HEK293 (cell line): ENCODE measurements around the gene BAD.

Experiments
- CTCF ChIA-PET: fragments of 350-600 bp; formaldehyde crosslinking; extraction: SDS; loops from one replicate; lab custom pipeline; 2021; ENCODE audit warnings: antibody characterized with exemption; lab: Yijun Ruan, JAX
- POLR2A ChIA-PET: fragments of 300-600 bp; formaldehyde crosslinking; extraction: SDS; loops from one replicate; lab custom pipeline; 2020; ENCODE audit warnings: antibody characterized with exemption, inconsistent platforms; lab: Yijun Ruan, JAX
- H3K27ac ChIP-seq: fragments of 200-500 bp; sonication (Bioruptor generic); 2 replicates; pipeline ENCODE4 v1.5.1; 2014; ENCODE audit warnings: low read depth, low read length, control low read depth, inconsistent platforms; ENCODE audit errors: extremely low read depth
- H3K36me3 ChIP-seq, 2 experiments: fragments of 200-500 bp in 1 of 2; sonication (Bioruptor generic) in 1 of 2; 1 replicate in 1 of 2; 2 replicates in 1 of 2; pipeline ENCODE4 v1.5.1; 2014 to 2017; ENCODE audit warnings: inconsistent platforms in 2 of 2, low read length in 2 of 2; ENCODE audit not compliant: control insufficient read depth in 2 of 2, insufficient read depth in 1 of 2
- H3K4me1 ChIP-seq: fragments of 200-500 bp; sonication (Bioruptor generic); 2 replicates; pipeline ENCODE4 v1.5.1; 2014; ENCODE audit warnings: mild to moderate bottlenecking, low read length, inconsistent platforms; ENCODE audit not compliant: control insufficient read depth, insufficient read depth
- H3K4me3 ChIP-seq: 2 replicates; pipeline ENCODE4 v1.5.1; 2011; ENCODE audit warnings: low read depth, mild to moderate bottlenecking, control low read depth, low read length, moderate library complexity
- H3K9me3 ChIP-seq: fragments of 200-500 bp; sonication (Bioruptor generic); 2 replicates; pipeline ENCODE4 v1.5.1; 2014; ENCODE audit warnings: low read depth, low read length, inconsistent platforms; ENCODE audit not compliant: control insufficient read depth, insufficient read depth
- HOXA7 ChIP-seq: sonication (generic); formaldehyde crosslinking; IDR thresholded peaks from 2 replicates; pipeline ENCODE4 v1.8.1; 2022; ENCODE audit warnings: missing genetic modification reagents, borderline replicate concordance
- IKZF3 ChIP-seq: fragments of 450-650 bp; IDR thresholded peaks from 2 replicates; pipeline ENCODE4 v1.5.0; 2018; ENCODE audit warnings: missing biosample characterization, mild to moderate bottlenecking, missing genetic modification characterization, moderate library complexity
- KLF9 ChIP-seq: fragments of 450-650 bp; formaldehyde crosslinking; IDR thresholded peaks from 2 replicates; pipeline ENCODE4 v1.5.1; 2016; ENCODE audit warnings: missing biosample characterization, missing genetic modification characterization, low read depth
- PRDM1 ChIP-seq: fragments of 450-650 bp; formaldehyde crosslinking; IDR thresholded peaks from 2 replicates; pipeline ENCODE4; 2016; ENCODE audit warnings: missing biosample characterization, missing genetic modification characterization
- REPIN1 ChIP-seq: fragments of 450-650 bp; formaldehyde crosslinking; IDR thresholded peaks from 2 replicates; pipeline ENCODE4 v1.5.1; 2017; ENCODE audit warnings: missing biosample characterization, missing genetic modification characterization, low read depth
- SETDB1 ChIP-seq: IDR thresholded peaks from one replicate; pipeline ENCODE4 v1.6.1; 2017; ENCODE audit warnings: mild to moderate bottlenecking, low read length, moderate library complexity, mixed read lengths; ENCODE audit not compliant: insufficient read length
- SP3 ChIP-seq: fragments of 450-650 bp; formaldehyde crosslinking; IDR thresholded peaks from 2 replicates; pipeline ENCODE4 v1.5.1; 2016; ENCODE audit warnings: missing biosample characterization, missing genetic modification characterization
- WT1 ChIP-seq: fragments of 450-650 bp; formaldehyde crosslinking; IDR thresholded peaks from 2 replicates; pipeline ENCODE4 v1.5.1; 2016; ENCODE audit warnings: missing biosample characterization, missing genetic modification characterization
- YY2 ChIP-seq: fragments of 450-650 bp; formaldehyde crosslinking; IDR thresholded peaks from 2 replicates; pipeline ENCODE4 v1.5.1; 2016; ENCODE audit warnings: missing biosample characterization, missing genetic modification characterization
- ZNF10 ChIP-seq: fragments of 450-650 bp; formaldehyde crosslinking; IDR thresholded peaks from 2 replicates; pipeline ENCODE4 v1.5.1; 2017; ENCODE audit warnings: missing biosample characterization, missing genetic modification characterization
- ZNF121 ChIP-seq: fragments of 450-650 bp; formaldehyde crosslinking; IDR thresholded peaks from 2 replicates; pipeline ENCODE4 v1.5.1; 2016; ENCODE audit warnings: missing biosample characterization, missing genetic modification characterization
- ZNF292 ChIP-seq: fragments of 450-650 bp; formaldehyde crosslinking; IDR thresholded peaks from 2 replicates; pipeline ENCODE4 v1.5.1; 2016; ENCODE audit warnings: low read depth, missing biosample characterization, missing genetic modification characterization, borderline replicate concordance
- ZNF311 ChIP-seq: fragments of 450-650 bp; formaldehyde crosslinking; IDR thresholded peaks from 2 replicates; pipeline ENCODE4 v1.5.1; 2017; ENCODE audit warnings: missing biosample characterization, missing genetic modification characterization, borderline replicate concordance
- ZNF341 ChIP-seq: fragments of 450-650 bp; formaldehyde crosslinking; IDR thresholded peaks from 2 replicates; pipeline ENCODE4; 2016; ENCODE audit warnings: low read depth, missing biosample characterization, missing genetic modification characterization
- ZNF391 ChIP-seq: fragments of 450-650 bp; formaldehyde crosslinking; IDR thresholded peaks from 2 replicates; pipeline ENCODE4 v1.5.1; 2016; ENCODE audit warnings: low read depth, missing biosample characterization, missing genetic modification characterization, borderline replicate concordance
- ZNF433 ChIP-seq: fragments of 450-650 bp; formaldehyde crosslinking; IDR thresholded peaks from 2 replicates; pipeline ENCODE4 v1.5.1; 2016; ENCODE audit warnings: missing biosample characterization, missing genetic modification characterization, low read depth
- ZNF449 ChIP-seq: fragments of 450-650 bp; formaldehyde crosslinking; IDR thresholded peaks from 2 replicates; pipeline ENCODE4 v1.5.1; 2017; ENCODE audit warnings: missing biosample characterization, mild to moderate bottlenecking, missing genetic modification characterization, moderate library complexity
- ZNF518A ChIP-seq: fragments of 450-650 bp; formaldehyde crosslinking; conservative IDR thresholded peaks from 2 replicates; pipeline ENCODE4 v1.5.1; 2016; ENCODE audit warnings: low read depth, missing biosample characterization, missing genetic modification characterization
- ZNF544 ChIP-seq: fragments of 450-650 bp; formaldehyde crosslinking; IDR thresholded peaks from 2 replicates; pipeline ENCODE4 v1.5.0; 2017; ENCODE audit warnings: missing biosample characterization, missing genetic modification characterization
- ZNF610 ChIP-seq: fragments of 450-650 bp; formaldehyde crosslinking; IDR thresholded peaks from 2 replicates; pipeline ENCODE4 v1.5.1; 2016; ENCODE audit warnings: missing biosample characterization, missing genetic modification characterization, borderline replicate concordance
- ZNF629 ChIP-seq: fragments of 450-650 bp; formaldehyde crosslinking; IDR thresholded peaks from 2 replicates; pipeline ENCODE4 v1.5.1; 2017; ENCODE audit warnings: missing biosample characterization, missing genetic modification characterization
- ZNF658 ChIP-seq: fragments of 450-650 bp; formaldehyde crosslinking; IDR thresholded peaks from 2 replicates; pipeline ENCODE4; 2016; ENCODE audit warnings: missing biosample characterization, missing genetic modification characterization
- ZNF670 ChIP-seq: fragments of 450-650 bp; formaldehyde crosslinking; IDR thresholded peaks from 2 replicates; pipeline ENCODE4 v1.5.1; 2016; ENCODE audit warnings: missing biosample characterization, missing genetic modification characterization, low read depth
- ZNF768 ChIP-seq: fragments of 450-650 bp; formaldehyde crosslinking; IDR thresholded peaks from 2 replicates; pipeline ENCODE4 v1.5.1; 2018; ENCODE audit warnings: missing biosample characterization, mild to moderate bottlenecking, missing genetic modification characterization
- ZNF837 ChIP-seq: fragments of 450-650 bp; formaldehyde crosslinking; IDR thresholded peaks from 2 replicates; pipeline ENCODE4 v1.5.1; 2016; ENCODE audit warnings: missing biosample characterization, missing genetic modification characterization
- ZSCAN5A ChIP-seq: fragments of 450-650 bp; formaldehyde crosslinking; IDR thresholded peaks from 2 replicates; pipeline ENCODE4 v1.5.1; 2016; ENCODE audit warnings: missing biosample characterization, missing genetic modification characterization
- TF ChIP-seq, protein P1 (sequence below): fragments of 450-650 bp; IDR thresholded peaks from 2 replicates; pipeline ENCODE4 v1.5.1; 2018; ENCODE audit warnings: missing biosample characterization, mild to moderate bottlenecking, missing genetic modification characterization

BAD gene

GRCh38 chr11:64252003-64252872 is 32.2 kb downstream of the BAD start:
- H3K4me3 ChIP-seq: peak overlapping the region; percentile 48
- H3K27ac ChIP-seq: peak overlapping the region; percentile 3; the same call in 1 of the 2 replicates
- H3K9me3 ChIP-seq: no peaks in the 10 kb centered on the region
- ChIA-PET POLR2A (interaction anchor here (0.5 to 4.2 kb wide), 11 partner anchors 8 to 1553 kb away, joined by 3 to 52 read pairs (median 4); partner anchors contain the start of genes ESRRA, FKBP2 and NUDT22), CTCF (interaction anchor here (0.6 to 3.6 kb wide), 18 partner anchors 12 to 679 kb away, joined by 3 to 48 read pairs (median 4); partner anchors contain the start of genes BAD and CATSPERZ)
- H3K36me3 ChIP-seq: peaks cover 0 to 27% of the 10 kb centered on the region in 2 experiments; a peak in 2 of 3 replicates
- peaks cover 10% of the 10 kb centered on the region for H3K4me1 ChIP-seq
- no peak for TF ChIP-seq YY2 (tag by site-specific recombination)
- TF ChIP-seq ZNF311 (tag by site-specific recombination): no peak
- TF ChIP-seq ZNF768 (tag by site-specific recombination): no peak
- TF ChIP-seq ZNF837: no peak
- TF ChIP-seq KLF9 (tag by site-specific recombination): peak; percentile 77
- TF ChIP-seq ZNF292 (tag by site-specific recombination): no peak
- no peak for TF ChIP-seq ZNF544 (tag by site-specific recombination)
- TF ChIP-seq ZNF433 (tag by site-specific recombination): no peak
- TF ChIP-seq ZNF518A (tag by site-specific recombination): no peak
- peak; percentile 79; the same call in 1 of the 2 replicates for TF ChIP-seq IKZF3 (tag by site-specific recombination)
- TF ChIP-seq ZNF610 (tag by site-specific recombination): no peak
- no peak for TF ChIP-seq SETDB1
- no peak for TF ChIP-seq ZNF658
- TF ChIP-seq, protein P1, sequence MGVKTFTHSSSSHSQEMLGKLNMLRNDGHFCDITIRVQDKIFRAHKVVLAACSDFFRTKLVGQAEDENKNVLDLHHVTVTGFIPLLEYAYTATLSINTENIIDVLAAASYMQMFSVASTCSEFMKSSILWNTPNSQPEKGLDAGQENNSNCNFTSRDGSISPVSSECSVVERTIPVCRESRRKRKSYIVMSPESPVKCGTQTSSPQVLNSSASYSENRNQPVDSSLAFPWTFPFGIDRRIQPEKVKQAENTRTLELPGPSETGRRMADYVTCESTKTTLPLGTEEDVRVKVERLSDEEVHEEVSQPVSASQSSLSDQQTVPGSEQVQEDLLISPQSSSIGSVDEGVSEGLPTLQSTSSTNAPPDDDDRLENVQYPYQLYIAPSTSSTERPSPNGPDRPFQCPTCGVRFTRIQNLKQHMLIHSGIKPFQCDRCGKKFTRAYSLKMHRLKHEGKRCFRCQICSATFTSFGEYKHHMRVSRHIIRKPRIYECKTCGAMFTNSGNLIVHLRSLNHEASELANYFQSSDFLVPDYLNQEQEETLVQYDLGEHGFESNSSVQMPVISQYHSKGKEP (tag by site-specific recombination): no peak
- no peak for TF ChIP-seq PRDM1 (tag by site-specific recombination)
- no peak for TF ChIP-seq HOXA7 (CRISPR knock-in tag)
- no peak for TF ChIP-seq WT1
- peak; percentile 54 for TF ChIP-seq SP3
- TF ChIP-seq ZNF341: peak; percentile 57
- no peak for TF ChIP-seq ZNF121 (tag by site-specific recombination)
- no peak for TF ChIP-seq ZNF10
- no peak for TF ChIP-seq ZNF449 (tag by site-specific recombination)
- no peak for TF ChIP-seq ZSCAN5A (tag by site-specific recombination)
- 0 out of 2 replicates have a peak, but pooled peaks have one; percentile 12 for TF ChIP-seq ZNF391 (tag by site-specific recombination)
- TF ChIP-seq ZNF670 (tag by site-specific recombination): no peak
- no peak for TF ChIP-seq REPIN1 (tag by site-specific recombination)
- TF ChIP-seq ZNF629 (tag by site-specific recombination): no peak
